ENCODE results near the gene LNPK.
"Not testable (repeated sequence)": the region's sequence is repeated elsewhere in the genome, so short reads cannot be mapped to it uniquely, and the experiment has no call there.

The LNPK gene

GRCh38 chr2:175895957-175896356 lies 106.1 kb downstream of the LNPK start:
- DNase-seq, result not testable (repeated sequence)

- no peak for DNase-seq
These were observed 110.0 kb downstream of the LNPK start for GRCh38 chr2:175892046-175892445.

GRCh38 chr2:175890636-175891242 lies 111.3 kb downstream of the LNPK start:
- no peak for DNase-seq

GRCh38 chr2:175889701-175890302 lies 112.3 kb downstream of the LNPK start:
- DNase-seq, result no peak

GRCh38 chr2:175887776-175888175 lies 114.3 kb downstream of the LNPK start:
- DNase-seq, result no peak

- DNase-seq, result no peak
These were observed 117.2 kb downstream of the LNPK start for GRCh38 chr2:175884697-175885393.

GRCh38 chr2:175883586-175884194 lies 118.4 kb downstream of the LNPK start:
- DNase-seq, result no peak

GRCh38 chr2:175879679-175880078 lies 122.4 kb downstream of the LNPK start:
- no peak for DNase-seq

GRCh38 chr2:175877845-175878544 lies 124.1 kb downstream of the LNPK start:
- DNase-seq, result no peak

- DNase-seq, result no peak
These were observed 127.8 kb downstream of the LNPK start for GRCh38 chr2:175874291-175874690.

All from T1000 (cell line).